GM23248 (cell line): ENCODE measurements around the gene SDC3. TPM values are rescaled to one million over a fixed set of nuclear protein-coding genes. Genes with fewer than 3 reads are reported as not detected.

Source experiments
- DNase-seq: peaks from one replicate; pipeline ENCODE4 v3.0.0-alpha.2; 2015
- H2AFZ ChIP-seq: fragments of 200-600 bp; sonication (generic); 2 replicates; pipeline ENCODE4 v1.6.1; 2016; ENCODE audit warnings: antibody characterized with exemption
- H3F3A ChIP-seq: fragments of 200-600 bp; sonication (generic); 2 replicates; pipeline ENCODE4 v1.6.1; 2016; ENCODE audit warnings: mild to moderate bottlenecking, antibody characterized with exemption, mixed run types; ENCODE audit not compliant: insufficient read depth
- H3K27ac ChIP-seq: fragments of 200-600 bp; sonication (generic); 2 replicates; pipeline ENCODE4 v1.5.1; 2016; ENCODE audit warnings: mild to moderate bottlenecking
- H3K27me3 ChIP-seq: fragments of 200-600 bp; sonication (generic); replicated peaks from 2 replicates; pipeline ENCODE4 v1.6.1; 2016; ENCODE audit warnings: mild to moderate bottlenecking; ENCODE audit not compliant: insufficient read depth
- H3K36me3 ChIP-seq: fragments of 200-600 bp; sonication (generic); 2 replicates; pipeline ENCODE4 v1.6.1; 2016; ENCODE audit warnings: low read depth, mild to moderate bottlenecking
- H3K4me1 ChIP-seq: fragments of 200-600 bp; sonication (generic); 2 replicates; pipeline ENCODE4 v1.6.1; 2016; ENCODE audit warnings: mild to moderate bottlenecking; ENCODE audit not compliant: insufficient read depth
- H3K4me2 ChIP-seq: fragments of 200-600 bp; sonication (generic); one replicate; pipeline ENCODE4 v1.6.1; 2016; ENCODE audit warnings: mild to moderate bottlenecking; ENCODE audit not compliant: unreplicated experiment
- H3K4me3 ChIP-seq: fragments of 200-600 bp; sonication (generic); 2 replicates; pipeline ENCODE4 v1.5.1; 2016; ENCODE audit warnings: mild to moderate bottlenecking
- H3K79me2 ChIP-seq: fragments of 200-600 bp; sonication (generic); 2 replicates; pipeline ENCODE4 v1.6.1; 2016; ENCODE audit warnings: mild to moderate bottlenecking; ENCODE audit not compliant: insufficient read depth
- H3K9ac ChIP-seq: fragments of 200-600 bp; sonication (generic); 2 replicates; pipeline ENCODE4 v1.6.1; 2016; ENCODE audit warnings: mild to moderate bottlenecking
- H3K9me2 ChIP-seq: fragments of 200-600 bp; sonication (generic); 2 replicates; pipeline ENCODE4 v1.6.1; 2016; ENCODE audit warnings: mixed run types, mild to moderate bottlenecking, moderate library complexity; ENCODE audit not compliant: insufficient read depth
- H3K9me3 ChIP-seq: fragments of 200-600 bp; sonication (generic); one replicate; pipeline ENCODE4 v1.6.1; 2017; ENCODE audit warnings: low read depth
- H4K20me1 ChIP-seq: fragments of 200-600 bp; sonication (generic); 2 replicates; pipeline ENCODE4 v1.6.0; 2016; ENCODE audit not compliant: insufficient read depth
- EZH2 ChIP-seq: fragments of 200-600 bp; sonication (generic); IDR thresholded peaks from 2 replicates; pipeline ENCODE4 v1.6.1; 2018; ENCODE audit warnings: antibody characterized with exemption, mild to moderate bottlenecking; ENCODE audit not compliant: insufficient read depth, poor library complexity, severe bottlenecking
- EZH2phosphoT487 ChIP-seq: fragments of 200-600 bp; sonication (generic); IDR thresholded peaks from 2 replicates; pipeline ENCODE4 v1.6.1; 2018; ENCODE audit warnings: antibody characterized with exemption, moderate library complexity, mild to moderate bottlenecking, low read depth; ENCODE audit not compliant: insufficient read depth
- WGBS, 2 experiments: methylation state at CpG; one replicate each; pipeline ENCODE4 v1.1.6; 2015 to 2017; ENCODE audit warnings: low lambda C conversion rate in 2 of 2, low coverage in 1 of 2; ENCODE audit errors: missing lambda C conversion rate in 2 of 2; 5-methylcytosine and 5-hydroxymethylcytosine counted together
- in situ Hi-C: fragments of 300-500 bp; cut with MboI; formaldehyde crosslinking; loops from 2 replicates; pipeline ENCODE4 v1.15.0; 2020
- polyA plus RNA-seq: library from polyadenylated mRNA; unstranded; fragments of >200 nt; fragmentation: Nextera tagmentation; extraction: Ambion mirVana; gene quantifications from 2 replicates; pipeline ENCODE4 v1.2.1, GENCODE V29; 2016
- total RNA-seq: library from RNA; depleted of rRNA; stranded (reverse); fragments of >200 nt; shearing (Covaris generic); gene quantifications from 2 replicates; pipeline ENCODE4 v1.2.3, GENCODE V29; 2014

SDC3 gene
- total and polyA plus RNA-seq, 2 experiments from 2014 or later: 6.9 to 39.7 TPM

- peak overlapping the region; percentile 91 for H2AFZ ChIP-seq
- peaks cover 10% of the 10 kb centered on the region for H3K4me1 ChIP-seq
- H3K9me2 ChIP-seq: no peaks in the 10 kb centered on the region
- WGBS, 2 experiments: 13% methylated on average over 8 to 12 of the region's 12 CpGs
- TF ChIP-seq EZH2phosphoT487 (no peak), EZH2 (no peak)
- H4K20me1 ChIP-seq: no peaks in the 10 kb centered on the region
- H3K27me3 ChIP-seq: peaks cover under 1% of the 10 kb centered on the region; the same call in 1 of the 2 replicates
- peaks cover 6% of the 10 kb centered on the region; the same call in 1 of the 2 replicates for H3F3A ChIP-seq
- H3K27ac ChIP-seq: no peak overlapping the region
- H3K36me3 ChIP-seq: no peaks in the 10 kb centered on the region
- in situ Hi-C loops: no loop called here
- no peaks in the 10 kb centered on the region for H3K9me3 ChIP-seq
- peak overlapping the region; percentile 76 for H3K9ac ChIP-seq
- no peaks in the 10 kb centered on the region for H3K79me2 ChIP-seq
- H3K4me3 ChIP-seq: peak overlapping the region; percentile 79
- H3K4me2 ChIP-seq: peak overlapping the region; percentile 67
- DNase-seq: no peak
Measured at GRCh38 chr1:30824736-30825429, 83.7 kb downstream of the SDC3 start.

- DNase-seq: peak; percentile 99
- Histone ChIP-seq H3K9ac (peak overlapping the region; percentile 76), H3K4me3 (peak overlapping the region; percentile 79), H3K4me1 (peaks cover 10% of the 10 kb centered on the region), H3K4me2 (peak overlapping the region; percentile 85), H3K9me2 (no peaks in the 10 kb centered on the region), H3K79me2 (no peaks in the 10 kb centered on the region), H2AFZ (peak overlapping the region; percentile 91), H3K27me3 (no peaks in the 10 kb centered on the region), H3K27ac (peak overlapping the region; percentile 91), H4K20me1 (no peaks in the 10 kb centered on the region), H3K9me3 (no peaks in the 10 kb centered on the region), H3K36me3 (no peaks in the 10 kb centered on the region), H3F3A (peaks cover 6% of the 10 kb centered on the region; the same call in 1 of the 2 replicates)
- WGBS, 2 experiments: 0 to 2% methylated on average over 41 to 42 of the region's 44 CpGs
- TF ChIP-seq EZH2: no peak
- TF ChIP-seq EZH2phosphoT487: no peak
- in situ Hi-C loops: no loop called here
Measured at GRCh38 chr1:30823969-30824735, 84.4 kb downstream of the SDC3 start.

- in situ Hi-C loops: no loop called here
- Histone ChIP-seq H4K20me1 (no peaks in the 10 kb centered on the region), H3K4me2 (peak overlapping the region; percentile 85), H3K9me3 (no peaks in the 10 kb centered on the region), H2AFZ (peak overlapping the region; percentile 91; the same call in 1 of the 2 replicates), H3K36me3 (no peaks in the 10 kb centered on the region), H3K4me3 (peak overlapping the region; percentile 79), H3K79me2 (no peaks in the 10 kb centered on the region), H3F3A (peaks cover 6% of the 10 kb centered on the region; the same call in 1 of the 2 replicates), H3K4me1 (peaks cover 10% of the 10 kb centered on the region), H3K9me2 (no peaks in the 10 kb centered on the region), H3K27ac (peak overlapping the region; percentile 91), H3K9ac (peak overlapping the region; percentile 76), H3K27me3 (no peaks in the 10 kb centered on the region)
- TF ChIP-seq EZH2phosphoT487: no peak
- DNase-seq: no peak
- WGBS, 2 experiments: 73 to 87% methylated on average over 3 of the region's 3 CpGs
Measured at GRCh38 chr1:30823627-30823968, 85.0 kb downstream of the SDC3 start.

DNA sequence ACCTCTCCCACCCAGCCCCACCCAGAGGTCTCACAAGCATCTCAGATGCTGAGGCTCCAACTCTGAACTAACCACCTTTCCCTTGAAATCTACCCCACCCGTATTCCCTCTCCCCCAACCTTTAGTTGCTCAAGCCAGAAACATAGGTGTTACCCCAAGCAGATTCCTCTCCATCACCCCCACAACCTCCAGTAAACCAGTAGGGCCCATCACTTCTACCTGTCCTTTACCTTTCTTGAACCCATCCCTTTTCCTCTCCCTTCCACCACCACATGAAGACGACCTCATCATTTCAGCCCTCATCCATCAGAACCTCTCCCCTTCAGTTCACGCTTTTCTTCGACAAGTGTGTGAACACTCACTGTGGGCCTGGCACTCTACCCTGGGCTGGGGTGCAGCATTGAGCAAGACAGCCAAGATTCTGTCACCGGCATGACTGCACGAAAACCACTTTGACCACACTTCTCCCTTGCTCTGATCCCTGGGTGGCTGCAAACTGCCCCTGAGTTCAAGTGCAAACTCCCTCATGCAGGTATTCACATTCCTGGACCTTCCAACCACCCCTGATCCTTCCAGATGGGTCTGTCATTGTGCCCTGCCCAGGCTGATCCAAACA, 85.5 kb downstream of the SDC3 start:
- Histone ChIP-seq H3K4me3 (no peak overlapping the region), H3K9me2 (no peaks in the 10 kb centered on the region), H3K27ac (peak overlapping the region; percentile 91), H3K36me3 (no peaks in the 10 kb centered on the region), H3K27me3 (no peaks in the 10 kb centered on the region), H3F3A (peaks cover 6% of the 10 kb centered on the region; the same call in 1 of the 2 replicates), H3K9me3 (no peaks in the 10 kb centered on the region), H4K20me1 (no peaks in the 10 kb centered on the region), H3K4me1 (peaks cover 10% of the 10 kb centered on the region), H3K9ac (no peak overlapping the region), H3K79me2 (no peaks in the 10 kb centered on the region), H2AFZ (no peak overlapping the region), H3K4me2 (peak overlapping the region; percentile 85)
- in situ Hi-C loops: no loop called here
- TF ChIP-seq EZH2phosphoT487 (no peak), EZH2 (no peak)
- DNase-seq: peak; percentile 46
- 72 to 77% methylated on average over 6 of the region's 6 CpGs for WGBS, 2 experiments
